Measurements from ENCODE around the gene CYP4F22. TPM values are rescaled to one million over a fixed set of nuclear protein-coding genes. Genes with fewer than 3 reads are reported as not detected.
"Not testable (repeated sequence)": the region's sequence is repeated elsewhere in the genome, so short reads cannot be mapped to it uniquely, and the experiment has no call there.

Gene CYP4F22
- total RNA-seq, 1 donor from 2014 or later, result 19.8 TPM

- DNase-seq (ENCODE audit: low spot score), result no peak
Observed at GRCh38 chr19:15570420-15570819, 62.1 kb downstream of the CYP4F22 start.

- DNase-seq (ENCODE audit: low spot score), result no peak
Observed at GRCh38 chr19:15575406-15575805, 67.1 kb downstream of the CYP4F22 start.

GRCh38 chr19:15576526-15577156, 68.3 kb downstream of the CYP4F22 start:
- DNase-seq (ENCODE audit: low spot score), result no peak

GRCh38 chr19:15577184-15577771, 69.0 kb downstream of the CYP4F22 start:
- DNase-seq (ENCODE audit: low spot score), result no peak

GRCh38 chr19:15583346-15583745, 75.0 kb downstream of the CYP4F22 start:
- DNase-seq (ENCODE audit: low spot score), result no peak

- no peak for DNase-seq (ENCODE audit: low spot score)
Observed at GRCh38 chr19:15584095-15584494, 75.8 kb downstream of the CYP4F22 start.

- peak; percentile 85 for DNase-seq (ENCODE audit: low spot score)
Observed at GRCh38 chr19:15584541-15585115, 76.3 kb downstream of the CYP4F22 start.

- no peak for DNase-seq (ENCODE audit: low spot score)
Observed at GRCh38 chr19:15587663-15588062, 79.3 kb downstream of the CYP4F22 start.

- no peak for DNase-seq (ENCODE audit: low spot score)
Observed at GRCh38 chr19:15588265-15588664, 79.9 kb downstream of the CYP4F22 start.

GRCh38 chr19:15589760-15590451, 81.6 kb downstream of the CYP4F22 start:
- DNase-seq (ENCODE audit: low spot score), result no peak

- no peak for DNase-seq (ENCODE audit: low spot score)
Observed at GRCh38 chr19:15591796-15592195, 83.5 kb downstream of the CYP4F22 start.

- DNase-seq (ENCODE audit: low spot score), result not testable (repeated sequence)
Observed at GRCh38 chr19:15592506-15592905, 84.2 kb downstream of the CYP4F22 start.

- not testable (repeated sequence) for DNase-seq (ENCODE audit: low spot score)
Observed at GRCh38 chr19:15593766-15594165, 85.4 kb downstream of the CYP4F22 start.

- no peak for DNase-seq (ENCODE audit: low spot score)
Observed at GRCh38 chr19:15595069-15595468, 86.7 kb downstream of the CYP4F22 start.

Other genes starting within 250 kb of the CYP4F22 start
- gene BRD4, start 176.0 kb upstream of the CYP4F22 start, total RNA-seq, result 134 TPM
- gene AKAP8, start 128.7 kb upstream of the CYP4F22 start, total RNA-seq, result 69.7 TPM
- 133 TPM for gene AKAP8L, start 89.5 kb upstream of the CYP4F22 start, total RNA-seq
- 42.3 TPM for gene WIZ, start 58.6 kb upstream of the CYP4F22 start, total RNA-seq
- 3.9 TPM for gene RASAL3, start 44.0 kb upstream of the CYP4F22 start, total RNA-seq
- gene PGLYRP2, start 29.0 kb upstream of the CYP4F22 start, total RNA-seq, result 0.34 TPM
- 21.6 TPM for gene CYP4F8, start 106.7 kb downstream of the CYP4F22 start, total RNA-seq
- gene CYP4F3, start 132.4 kb downstream of the CYP4F22 start, total RNA-seq, result 10.7 TPM
- 98.1 TPM for gene CYP4F12, start 164.6 kb downstream of the CYP4F22 start, total RNA-seq
- gene OR10H2, start 219.5 kb downstream of the CYP4F22 start, total RNA-seq, result not detected
- not detected for gene OR10H3, start 229.5 kb downstream of the CYP4F22 start, total RNA-seq

Data from ureter (tissue), 1 donor.